Mucosa of rectum (tissue), 2 donors: ENCODE results near the gene SKAP1.
"Not testable (repeated sequence)": the region's sequence is repeated elsewhere in the genome, so short reads cannot be mapped to it uniquely, and the experiment has no call there.

ENCODE experiments used
- H3K27ac ChIP-seq, 2 donors: one replicate each; pipeline ENCODE4 v1.7.0; 2013; ENCODE audit warnings: inconsistent platforms in 2 of 2, low read depth in 2 of 2, low read length in 2 of 2
- H3K27me3 ChIP-seq, 2 donors: one replicate each; pipeline ENCODE4 v1.7.0; 2013; ENCODE audit warnings: low read length in 2 of 2; ENCODE audit not compliant: control insufficient read depth in 2 of 2, insufficient read depth in 2 of 2
- H3K36me3 ChIP-seq, 2 donors: one replicate each; pipeline ENCODE4 v1.7.0; 2013; ENCODE audit warnings: low read length in 2 of 2; ENCODE audit not compliant: control insufficient read depth in 2 of 2, insufficient read depth in 2 of 2
- H3K4me1 ChIP-seq, 2 donors: one replicate each; pipeline ENCODE4 v1.7.0; 2013; ENCODE audit warnings: low read length in 2 of 2, mild to moderate bottlenecking in 1 of 2; ENCODE audit not compliant: control insufficient read depth in 2 of 2, insufficient read depth in 2 of 2
- H3K4me3 ChIP-seq, 2 donors: one replicate each; pipeline ENCODE4 v1.7.0; 2013; ENCODE audit warnings: low read length in 2 of 2
- H3K9ac ChIP-seq, 2 donors: one replicate each; pipeline ENCODE4 v1.7.0; 2013; ENCODE audit warnings: low read length in 2 of 2, low read depth in 1 of 2, mild to moderate bottlenecking in 1 of 2
- H3K9me3 ChIP-seq, 2 donors: one replicate each; pipeline ENCODE4 v1.7.0; 2013; ENCODE audit warnings: low read length in 2 of 2; ENCODE audit not compliant: control insufficient read depth in 2 of 2
- donor health status: healthy.
- donor health status: Normal muscosa, but diverticular disease.

SKAP1 gene

GRCh38 chr17:48374650-48375230, 55.3 kb downstream of the SKAP1 start:
- Histone ChIP-seq H3K9me3 (no peaks in the 10 kb centered on the region), H3K27me3 (no peaks in the 10 kb centered on the region), H3K9ac (no peak overlapping the region), H3K4me1 (no peaks in the 10 kb centered on the region), H3K27ac (no peak overlapping the region), H3K36me3 (no peaks in the 10 kb centered on the region), H3K4me3 (no peak overlapping the region)

- no peaks in the 10 kb centered on the region for H3K36me3 ChIP-seq
- no peak overlapping the region for H3K27ac ChIP-seq
- no peaks in the 10 kb centered on the region for H3K4me1 ChIP-seq
- H3K9me3 ChIP-seq: no peaks in the 10 kb centered on the region
- no peak overlapping the region for H3K4me3 ChIP-seq
- no peak overlapping the region for H3K9ac ChIP-seq
- H3K27me3 ChIP-seq: no peaks in the 10 kb centered on the region
These were observed 56.1 kb downstream of the SKAP1 start for GRCh38 chr17:48373883-48374282.

GRCh38 chr17:48373130-48373830, 56.7 kb downstream of the SKAP1 start:
- Histone ChIP-seq H3K9me3 (no peaks in the 10 kb centered on the region), H3K27me3 (no peaks in the 10 kb centered on the region), H3K36me3 (no peaks in the 10 kb centered on the region), H3K4me3 (no peak overlapping the region), H3K27ac (no peak overlapping the region), H3K4me1 (no peaks in the 10 kb centered on the region), H3K9ac (no peak overlapping the region)

GRCh38 chr17:48368967-48369366, 61.0 kb downstream of the SKAP1 start:
- H3K9me3 ChIP-seq, H3K27me3 ChIP-seq, H3K4me1 ChIP-seq, H3K4me3 ChIP-seq, H3K27ac ChIP-seq, H3K9ac ChIP-seq, H3K36me3 ChIP-seq: not testable (repeated sequence)

- Histone ChIP-seq H3K27me3 (no peaks in the 10 kb centered on the region), H3K9me3 (no peaks in the 10 kb centered on the region), H3K9ac (no peak overlapping the region), H3K4me1 (no peaks in the 10 kb centered on the region), H3K27ac (no peak overlapping the region), H3K36me3 (no peaks in the 10 kb centered on the region), H3K4me3 (no peak overlapping the region)
These were observed 61.6 kb downstream of the SKAP1 start for GRCh38 chr17:48368352-48368908.

- H3K27me3 ChIP-seq: no peaks in the 10 kb centered on the region
- no peak overlapping the region for H3K9ac ChIP-seq
- H3K36me3 ChIP-seq: no peaks in the 10 kb centered on the region
- H3K27ac ChIP-seq: no peak overlapping the region
- no peaks in the 10 kb centered on the region for H3K9me3 ChIP-seq
- H3K4me1 ChIP-seq: no peaks in the 10 kb centered on the region
- no peak overlapping the region for H3K4me3 ChIP-seq
These were observed 66.9 kb downstream of the SKAP1 start for GRCh38 chr17:48363161-48363560.

GRCh38 chr17:48360861-48361633, 69.0 kb downstream of the SKAP1 start:
- not testable (repeated sequence) for H3K4me1 ChIP-seq, H3K27me3 ChIP-seq, H3K27ac ChIP-seq, H3K9ac ChIP-seq, H3K36me3 ChIP-seq, H3K9me3 ChIP-seq, H3K4me3 ChIP-seq

- no peaks in the 10 kb centered on the region for H3K9me3 ChIP-seq
- no peak overlapping the region for H3K4me3 ChIP-seq
- H3K27me3 ChIP-seq: no peaks in the 10 kb centered on the region
- H3K9ac ChIP-seq: no peak overlapping the region
- H3K27ac ChIP-seq: no peak overlapping the region
- H3K36me3 ChIP-seq: no peaks in the 10 kb centered on the region
- H3K4me1 ChIP-seq: no peaks in the 10 kb centered on the region
These were observed 72.0 kb downstream of the SKAP1 start for GRCh38 chr17:48357779-48358602.

GRCh38 chr17:48356866-48357265, 73.1 kb downstream of the SKAP1 start:
- H3K9me3 ChIP-seq: no peaks in the 10 kb centered on the region
- H3K4me1 ChIP-seq: no peaks in the 10 kb centered on the region
- no peak overlapping the region for H3K27ac ChIP-seq
- no peaks in the 10 kb centered on the region for H3K36me3 ChIP-seq
- no peak overlapping the region for H3K9ac ChIP-seq
- no peak overlapping the region for H3K4me3 ChIP-seq
- H3K27me3 ChIP-seq: no peaks in the 10 kb centered on the region
